GM23338 (cell line): Measurements from ENCODE around the gene ERO1B. TPM values are rescaled to one million over a fixed set of nuclear protein-coding genes. Genes with fewer than 3 reads are reported as not detected.

ENCODE experiments used
- CTCF ChIP-seq, 2 experiments: fragments of 200-600 bp in 1 of 2; sonication (generic) in 1 of 2; conservative IDR thresholded peaks; 2 replicates each; pipeline versions ENCODE4 v1.5.1 to v1.6.1; 2016 to 2017; ENCODE audit warnings: antibody characterized with exemption in 2 of 2, low read depth in 2 of 2, mild to moderate bottlenecking in 2 of 2, moderate library complexity in 1 of 2
- ETS1 ChIP-seq: IDR thresholded peaks from 2 replicates; pipeline ENCODE4 v1.6.1; 2016; ENCODE audit warnings: antibody characterized with exemption
- EZH2phosphoT487 ChIP-seq: fragments of 200-600 bp; sonication (generic); IDR thresholded peaks from one replicate; pipeline ENCODE4 v1.8.1; 2018; ENCODE audit warnings: antibody characterized with exemption; ENCODE audit not compliant: unreplicated experiment
- NANOG ChIP-seq: IDR thresholded peaks from 2 replicates; pipeline ENCODE4 v1.6.1; 2016; ENCODE audit warnings: antibody characterized with exemption, borderline replicate concordance
- ZNF114 ChIP-seq: fragments of 250-450 bp; sonication (Bioruptor Pico); IDR thresholded peaks from 2 replicates; pipeline ENCODE4 v1.5.0; 2020; ENCODE audit warnings: mild to moderate bottlenecking, moderate library complexity
- ZNF462 ChIP-seq: fragments of 250-450 bp; sonication (Bioruptor Pico); IDR thresholded peaks from 2 replicates; pipeline ENCODE4 v1.5.0; 2020; ENCODE audit warnings: mild to moderate bottlenecking, moderate library complexity
- polyA plus RNA-seq: library from polyadenylated mRNA; unstranded; fragments of >200 nt; fragmentation: Nextera tagmentation; extraction: Ambion mirVana; gene quantifications from 2 replicates; pipeline ENCODE4 v1.2.1, GENCODE V29; 2016
- total RNA-seq: library from RNA; depleted of rRNA; stranded (reverse); fragments of >200 nt; shearing (Covaris generic); gene quantifications from 2 replicates; pipeline ENCODE4 v1.2.3, GENCODE V29; 2014

The ERO1B gene
- total and polyA plus RNA-seq, 2 experiments from 2014 or later = 2.4 to 3.6 TPM

GRCh38 chr1:236253918-236254637 lies 27.7 kb downstream of the ERO1B start (continued):
- no peak for TF ChIP-seq ZNF462 (CRISPR knock-in tag)
- TF ChIP-seq ETS1 = no peak
- no peak for TF ChIP-seq CTCF (conservative IDR thresholded peaks at IDR 0.05; ENCODE audit: low read depth in 2 of 2)
- TF ChIP-seq NANOG = no peak
- no peak for TF ChIP-seq EZH2phosphoT487
- TF ChIP-seq ZNF114 (CRISPR knock-in tag) = no peak
